HG02840 (cell line): ENCODE measurements around the gene DNAH1.
"Not testable (repeated sequence)": the region's sequence is repeated elsewhere in the genome, so short reads cannot be mapped to it uniquely, and the experiment has no call there.

Source experiments
- ATAC-seq: cut with Tn5 transposase; IDR thresholded peaks from one replicate; pipeline ENCODE4 v1.9.1; 2021; ENCODE audit warnings: mild to moderate bottlenecking, moderate library complexity, moderate number of reproducible peaks; ENCODE audit not compliant: unreplicated experiment, low FRiP score

The DNAH1 gene

DNA sequence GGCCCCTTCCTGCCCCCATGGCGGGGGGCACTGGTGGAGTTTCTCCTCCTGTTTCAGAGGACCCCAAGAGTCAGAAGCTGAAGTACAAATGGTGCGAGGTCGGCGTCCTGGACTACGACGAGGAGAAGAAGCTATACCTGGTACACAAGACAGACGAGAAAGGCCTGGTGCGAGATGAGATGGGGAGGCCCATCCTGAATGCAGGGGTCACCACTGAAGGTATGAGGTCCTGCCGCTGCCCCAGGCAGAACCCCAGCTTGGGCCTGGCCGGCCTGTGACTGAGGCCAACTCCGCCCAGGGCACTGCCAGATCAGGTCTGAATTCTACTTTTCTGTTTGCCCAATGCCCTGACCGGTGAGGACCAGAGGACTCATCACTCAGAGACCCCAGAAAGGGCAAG lies 15.0 kb downstream of the DNAH1 start:
- no peak for ATAC-seq

DNA sequence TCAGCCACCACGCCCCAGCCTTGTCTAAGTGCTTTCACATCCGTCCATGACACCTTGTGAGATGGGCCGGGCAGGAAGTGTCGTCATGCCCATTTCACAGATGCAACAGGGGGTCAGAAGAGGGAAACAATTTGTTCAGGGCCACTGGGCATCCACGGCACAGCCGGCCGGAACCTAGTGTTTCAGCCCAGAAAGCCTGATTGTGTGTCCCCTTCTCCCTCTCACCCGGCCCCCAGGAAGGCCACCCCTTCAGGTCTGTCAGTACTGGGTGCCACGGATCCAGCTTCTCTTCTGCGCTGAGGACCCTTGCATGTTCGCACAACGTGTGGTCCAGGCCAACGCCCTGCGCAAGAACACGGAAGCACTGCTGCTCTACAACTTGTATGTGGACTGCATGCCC lies 15.8 kb downstream of the DNAH1 start:
- no peak for ATAC-seq

DNA sequence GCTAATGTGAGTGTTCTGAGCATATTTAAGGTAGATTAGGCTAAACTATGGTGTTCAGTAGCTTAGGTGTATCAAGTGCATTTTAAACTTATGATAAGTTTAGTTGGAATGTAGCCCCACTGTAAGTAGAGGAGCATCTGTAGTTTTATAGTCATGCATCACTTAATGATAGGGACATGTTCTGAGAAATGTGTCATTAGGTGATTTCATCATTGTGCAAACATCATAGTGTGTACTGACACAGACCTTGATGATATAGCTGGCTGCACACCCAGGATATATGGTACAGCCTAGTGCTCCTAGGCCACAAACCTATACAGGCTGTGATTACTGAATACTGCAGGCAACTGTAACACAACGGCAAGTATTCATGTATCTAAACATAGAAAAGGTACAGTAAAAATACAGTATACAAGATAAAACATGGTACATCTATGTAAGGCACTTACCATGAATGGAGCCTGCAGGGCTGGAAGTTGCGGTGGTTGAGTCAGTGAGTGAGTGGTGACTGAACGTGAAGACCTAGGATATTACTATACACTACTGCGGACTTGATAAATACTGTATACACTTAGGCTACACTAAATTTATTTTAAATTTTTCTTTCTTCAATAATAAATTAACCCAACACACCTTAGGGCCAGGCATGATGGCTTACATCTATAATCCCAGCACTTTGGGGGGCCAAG lies 17.9 kb downstream of the DNAH1 start:
- no peak for ATAC-seq

DNA sequence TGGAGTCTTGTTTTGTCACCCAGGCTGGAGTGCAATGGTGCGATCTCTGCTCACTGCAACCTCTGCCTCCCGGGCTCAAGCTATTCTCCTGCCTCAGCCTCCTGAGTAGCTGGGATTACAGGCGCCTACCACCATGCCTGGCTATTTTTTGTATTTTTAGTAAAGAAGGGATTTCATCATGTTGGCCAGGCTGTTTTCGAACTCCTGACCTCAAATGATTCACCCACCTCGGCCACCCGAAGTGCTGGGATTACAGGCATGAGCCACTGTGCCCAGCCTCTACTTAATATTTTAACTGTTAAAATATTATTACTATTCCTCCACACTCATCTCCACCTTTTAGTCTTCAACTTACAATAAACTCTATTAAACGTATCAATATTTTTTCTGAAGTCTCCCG lies 22.0 kb downstream of the DNAH1 start:
- ATAC-seq: not testable (repeated sequence)

DNA sequence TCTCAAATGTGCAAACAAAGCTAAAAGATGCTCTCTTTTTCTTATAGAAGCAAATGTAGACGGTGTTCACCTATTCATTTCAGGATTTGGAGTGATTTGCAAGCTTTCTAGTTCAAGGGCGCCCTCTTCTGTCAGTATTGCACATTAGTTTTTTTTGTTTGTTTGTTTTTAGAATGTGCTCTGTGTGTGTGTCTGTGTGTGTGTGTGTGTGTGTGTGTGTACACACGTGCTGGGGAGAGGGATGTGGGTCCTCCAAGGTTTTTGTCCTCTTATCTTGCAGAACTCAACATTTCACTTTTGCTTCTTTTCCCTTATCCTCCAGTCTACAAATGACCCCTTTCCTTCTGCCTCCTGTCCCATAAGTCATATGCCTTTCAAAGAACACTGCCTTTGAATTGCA lies 23.5 kb downstream of the DNAH1 start:
- ATAC-seq: no peak

DNA sequence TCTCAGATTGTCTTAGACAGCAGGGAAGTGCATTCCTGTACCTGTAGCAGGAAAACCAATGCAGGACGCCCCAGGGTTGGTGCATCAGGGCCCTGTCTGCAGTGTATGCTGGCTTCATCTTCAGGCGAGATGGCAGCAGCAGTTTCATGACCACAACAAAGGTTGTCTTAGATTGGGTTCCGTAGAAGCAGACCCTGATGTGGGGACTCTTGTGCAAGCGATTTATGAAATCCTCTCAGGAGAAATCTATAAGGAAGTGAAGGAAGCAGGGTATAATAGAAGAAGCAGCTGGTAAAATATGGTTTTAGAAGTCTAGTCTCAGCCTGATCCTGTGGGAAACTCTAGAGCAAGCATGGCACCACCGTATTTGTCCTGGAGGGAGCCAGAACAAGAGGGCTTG lies 25.0 kb downstream of the DNAH1 start:
- no peak for ATAC-seq

DNA sequence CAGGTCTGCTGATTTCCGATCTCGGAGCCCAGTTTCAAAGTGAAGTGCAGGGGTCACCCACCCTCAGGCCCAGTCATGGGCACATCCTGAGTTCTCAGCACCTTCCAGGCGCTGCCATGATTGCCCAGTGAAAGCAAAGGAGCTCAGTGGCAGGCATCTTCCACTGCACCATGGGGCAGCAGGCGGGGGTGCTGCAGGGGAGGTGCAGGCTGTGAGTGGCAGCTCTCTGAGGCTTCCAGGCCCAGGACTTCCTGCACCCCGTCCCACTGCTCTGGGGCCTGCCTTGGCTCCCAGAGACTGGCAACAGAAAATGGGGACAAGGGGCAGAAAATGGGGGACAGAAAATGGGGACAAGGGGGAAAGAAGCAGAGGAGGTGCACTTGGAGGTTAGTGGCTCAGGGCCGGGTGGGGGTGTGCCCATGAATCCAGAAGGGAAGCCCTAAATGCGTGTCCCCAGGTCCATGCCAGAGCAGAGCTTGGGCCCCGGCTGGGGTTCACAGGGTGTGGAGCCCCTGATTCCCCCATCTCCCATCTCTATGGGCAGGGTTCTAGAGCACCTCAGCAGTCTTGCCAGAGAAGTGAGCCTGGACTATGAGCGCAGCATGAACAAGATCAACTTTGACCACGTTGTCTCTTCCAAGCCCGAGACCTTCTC lies 28.0 kb downstream of the DNAH1 start:
- ATAC-seq: no peak

DNA sequence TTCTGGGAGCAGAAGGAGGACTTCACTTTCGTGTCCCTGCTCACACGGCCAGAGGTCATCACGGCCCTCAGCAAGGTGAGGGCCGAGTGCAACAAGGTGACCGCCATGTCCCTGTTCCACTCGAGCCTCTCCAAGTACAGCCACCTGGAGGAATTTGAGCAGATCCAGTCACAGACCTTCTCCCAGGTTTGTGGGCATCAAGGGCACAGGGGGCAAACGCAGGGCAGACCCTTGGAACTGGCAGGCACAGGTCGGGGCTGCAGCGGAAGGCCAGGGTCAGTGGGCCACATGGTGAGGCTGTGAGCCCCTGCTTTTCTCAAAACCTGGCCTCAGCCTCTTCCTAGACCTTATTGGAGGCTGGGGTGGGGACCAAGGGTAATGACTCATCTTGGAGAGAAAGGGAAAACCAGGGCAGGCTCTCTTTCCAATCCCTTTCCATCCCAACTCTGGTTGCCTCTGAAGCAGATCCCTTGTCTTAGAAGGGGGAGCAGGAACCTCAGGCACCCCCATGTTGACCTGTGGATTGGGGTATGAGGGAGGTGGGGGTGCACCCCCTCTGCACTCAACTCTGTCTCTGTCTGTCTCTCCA lies 29.5 kb downstream of the DNAH1 start:
- no peak for ATAC-seq

DNA sequence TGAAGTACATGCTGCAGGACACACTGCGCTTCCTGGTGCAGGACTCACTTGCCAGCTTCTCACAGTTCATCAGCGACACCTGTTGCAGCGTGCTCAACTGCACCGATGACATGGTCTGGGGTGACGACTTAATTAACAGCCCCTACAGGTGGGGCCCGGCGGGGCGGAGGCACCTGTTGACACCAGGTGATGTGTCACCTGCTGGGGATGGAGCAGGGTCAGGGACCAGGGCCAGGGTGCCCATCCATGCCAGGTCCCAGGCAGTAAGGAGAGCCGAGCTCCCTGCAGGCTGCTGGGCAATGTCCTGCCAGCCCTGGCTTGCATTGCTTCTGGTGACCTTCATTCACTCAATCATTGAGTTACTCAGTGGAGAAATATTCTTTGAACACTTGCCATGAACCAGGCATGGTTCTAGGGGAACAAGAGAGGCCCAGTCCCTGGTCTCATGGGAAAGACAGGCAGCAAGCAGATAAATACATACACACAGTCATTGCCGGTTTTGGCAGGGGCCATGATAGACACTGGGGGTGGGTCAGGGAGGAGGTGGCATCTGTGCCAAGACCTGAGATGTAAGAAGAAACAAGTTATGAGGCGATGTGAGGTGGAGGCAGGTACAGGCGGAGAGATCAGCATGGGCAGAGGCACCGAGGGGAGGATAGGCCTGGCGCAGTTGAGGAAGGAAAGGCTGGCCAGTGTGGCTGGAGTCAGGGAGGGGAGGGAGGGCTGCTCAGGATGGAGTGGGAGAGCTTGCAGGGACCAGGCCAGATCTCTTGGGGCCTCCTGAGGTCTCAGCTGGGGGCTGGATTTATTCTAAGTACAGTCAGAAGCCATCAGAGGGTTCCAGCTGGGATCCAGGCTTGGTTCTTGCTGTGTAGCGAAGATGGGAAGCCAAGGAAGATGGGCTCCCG lies 30.8 kb downstream of the DNAH1 start:
- no peak for ATAC-seq

DNA sequence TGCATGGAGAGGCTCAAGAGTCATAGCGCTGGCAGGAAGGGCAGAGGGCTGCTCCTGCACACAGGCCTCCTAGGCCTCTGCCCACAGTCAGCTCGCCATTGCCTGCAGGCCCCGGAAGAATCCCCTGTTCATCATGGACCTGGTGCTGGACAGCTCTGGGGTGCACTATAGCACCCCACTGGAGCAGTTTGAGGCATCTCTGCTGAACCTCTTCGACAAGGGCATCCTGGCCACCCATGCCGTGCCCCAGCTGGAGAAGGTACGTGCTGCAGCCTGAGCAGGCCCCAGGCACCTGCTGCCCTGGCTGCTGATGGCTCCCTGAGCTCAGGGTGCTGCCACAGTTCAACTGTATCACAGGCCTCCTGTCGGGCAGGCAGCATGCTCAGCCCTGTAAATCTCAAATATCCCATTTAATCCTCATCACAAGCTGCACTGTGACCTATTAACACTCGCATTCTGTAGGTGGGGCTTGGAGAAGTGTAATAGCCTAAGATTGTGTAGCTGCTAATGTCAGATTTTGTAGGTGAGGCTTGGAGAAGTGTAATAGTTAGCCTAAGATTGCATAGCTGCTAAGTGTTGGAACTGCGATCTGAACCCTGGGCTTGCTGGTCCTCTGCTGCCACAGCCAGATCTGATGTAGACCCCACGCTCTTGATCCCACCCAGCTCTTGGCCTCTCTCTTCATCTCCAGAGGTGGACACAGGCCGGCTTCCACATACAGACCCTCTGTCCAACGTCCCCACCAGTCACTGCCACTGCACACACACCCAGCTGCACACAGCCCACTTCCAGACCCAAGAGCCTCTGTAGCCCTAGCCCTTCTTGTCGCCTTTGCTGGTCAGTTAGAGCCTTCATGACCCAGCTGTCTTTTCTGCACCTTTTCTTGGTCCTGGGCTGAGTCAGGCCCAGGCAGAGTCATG lies 31.9 kb downstream of the DNAH1 start:
- no peak for ATAC-seq

DNA sequence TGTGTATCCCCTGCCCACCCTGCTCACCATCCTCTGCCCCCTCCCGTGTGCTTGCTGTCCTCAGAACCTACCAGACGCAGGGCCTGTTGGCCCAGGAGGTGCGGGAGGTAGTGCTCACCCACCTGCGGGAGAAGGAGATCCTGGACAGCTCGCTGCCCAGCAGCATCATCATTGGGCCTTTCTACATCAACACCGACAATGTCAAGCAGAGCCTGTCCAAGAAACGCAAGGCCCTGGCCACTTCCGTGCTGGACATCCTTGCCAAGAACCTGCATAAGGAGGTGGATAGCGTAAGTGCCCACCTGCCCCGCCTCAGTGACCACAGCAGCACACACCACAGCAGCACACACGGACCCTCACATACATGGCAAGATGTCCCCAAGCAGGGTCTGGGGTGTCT lies 33.0 kb downstream of the DNAH1 start:
- no peak for ATAC-seq

DNA sequence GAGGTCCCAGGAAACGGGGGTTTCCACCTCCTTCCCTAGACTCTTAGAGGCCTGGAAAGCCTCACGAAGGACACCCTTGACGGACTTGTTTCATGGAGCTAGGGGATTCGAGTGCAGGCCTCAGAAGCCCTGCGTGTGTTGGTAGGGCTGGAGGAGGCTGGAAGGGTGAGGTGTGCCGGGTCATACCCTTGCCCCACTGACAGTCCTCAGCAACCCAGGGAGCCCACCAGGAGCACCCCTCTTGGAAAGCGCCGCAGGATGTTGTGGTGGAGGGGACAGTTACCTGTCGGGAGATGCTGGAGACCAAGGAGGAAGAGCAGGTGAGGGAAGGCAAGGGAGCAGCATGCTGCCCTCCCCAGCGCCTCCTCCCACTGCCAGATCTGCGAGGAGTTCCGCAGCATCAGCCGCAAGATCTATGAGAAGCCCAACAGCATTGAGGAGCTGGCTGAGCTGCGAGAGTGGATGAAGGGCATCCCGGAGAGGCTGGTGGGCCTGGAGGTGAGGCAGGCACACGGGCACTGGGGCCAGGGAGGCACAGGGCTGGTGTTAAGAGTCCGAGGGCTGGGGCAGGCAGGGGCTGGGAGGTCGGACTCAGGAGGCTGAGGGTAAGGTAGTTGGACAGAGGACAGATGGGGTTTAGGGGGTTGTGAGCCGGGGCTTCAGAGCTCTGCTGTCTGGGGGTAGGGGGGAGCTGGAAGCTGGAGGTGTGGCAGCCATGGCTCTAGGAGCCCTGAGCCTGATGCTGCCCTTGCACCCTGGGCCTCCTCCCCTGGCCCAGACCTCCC lies 33.7 kb downstream of the DNAH1 start:
- ATAC-seq: no peak

DNA sequence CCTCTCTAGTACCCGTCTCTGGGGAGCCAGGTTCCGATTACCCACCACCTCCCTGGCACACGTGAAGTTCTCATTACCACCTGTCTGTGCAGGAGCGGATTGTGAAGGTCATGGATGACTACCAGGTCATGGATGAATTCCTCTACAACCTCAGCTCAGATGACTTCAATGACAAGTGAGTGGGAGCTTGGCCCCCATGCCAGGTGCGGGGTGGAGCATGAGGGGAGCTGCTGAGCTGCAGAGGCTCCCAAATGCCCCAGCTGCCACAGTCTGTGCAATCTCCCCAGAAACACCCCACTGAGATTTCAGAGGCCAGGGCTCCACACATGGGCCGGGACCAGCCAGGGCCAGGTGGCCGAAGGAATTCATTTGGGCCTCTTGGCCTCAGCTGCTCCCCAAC lies 34.3 kb downstream of the DNAH1 start:
- ATAC-seq: no peak

DNA sequence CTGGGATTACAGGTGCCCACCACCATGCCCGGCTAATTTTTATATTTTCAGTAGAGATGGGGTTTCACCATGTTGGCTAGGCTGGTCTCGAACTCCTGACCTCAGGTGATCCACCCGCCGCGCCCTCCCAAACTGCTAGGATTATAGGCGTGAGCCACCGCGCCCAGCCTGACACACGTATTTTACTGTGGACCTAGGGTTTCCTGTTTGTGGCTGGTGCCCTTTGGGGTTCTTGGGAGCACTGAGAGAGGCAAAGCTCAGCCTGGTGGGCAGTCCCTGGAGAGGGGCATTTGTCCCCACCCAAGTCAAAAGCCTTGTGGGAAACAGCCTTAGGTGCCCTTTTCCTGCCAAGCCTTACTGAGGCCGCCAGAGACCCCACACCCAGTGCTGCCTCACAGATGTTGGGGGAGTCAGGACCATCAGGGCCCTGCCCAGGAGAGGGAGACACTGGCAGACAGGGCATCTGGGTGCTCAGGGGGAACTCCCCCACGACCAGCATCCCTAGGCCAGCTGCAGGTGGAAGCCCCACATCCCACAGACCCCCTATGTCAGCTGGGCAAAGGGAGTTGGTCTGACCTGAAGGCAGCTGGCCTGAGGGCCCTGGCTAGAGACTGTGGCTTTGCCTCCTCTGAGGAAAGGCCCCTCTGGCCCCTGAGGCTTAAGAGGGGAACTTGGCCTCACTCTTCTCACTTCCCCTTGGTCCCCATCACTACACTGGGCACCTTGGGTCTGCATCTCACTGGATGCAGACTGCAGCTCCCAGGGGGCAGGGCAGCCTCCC lies 35.1 kb downstream of the DNAH1 start:
- ATAC-seq: no peak

DNA sequence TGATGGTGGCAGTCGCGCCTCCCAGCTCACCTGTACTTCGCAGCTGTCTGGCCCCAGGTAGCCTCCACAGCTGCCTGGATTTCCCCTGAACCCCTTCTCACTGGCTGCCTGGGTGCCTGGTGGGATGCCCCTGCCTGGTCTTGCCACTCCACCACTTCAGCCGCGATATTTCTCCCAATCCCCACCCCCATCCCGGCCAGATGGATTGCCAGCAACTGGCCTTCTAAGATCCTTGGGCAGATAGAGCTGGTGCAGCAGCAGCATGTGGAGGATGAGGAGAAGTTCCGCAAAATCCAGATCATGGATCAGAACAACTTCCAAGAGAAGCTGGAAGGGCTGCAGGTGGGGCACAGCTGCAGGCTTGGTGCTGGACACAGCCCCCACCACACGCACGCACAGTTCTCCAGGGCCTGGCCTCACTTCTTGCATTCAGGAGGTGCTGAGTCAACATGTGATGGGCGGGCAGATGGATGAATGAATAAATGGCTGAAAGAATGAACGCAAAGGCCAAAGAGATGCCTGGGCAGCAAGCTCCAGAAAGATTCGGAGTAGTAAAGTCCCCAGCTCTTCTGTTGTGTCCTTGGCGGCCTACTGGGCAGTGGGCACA lies 35.7 kb downstream of the DNAH1 start:
- no peak for ATAC-seq

DNA sequence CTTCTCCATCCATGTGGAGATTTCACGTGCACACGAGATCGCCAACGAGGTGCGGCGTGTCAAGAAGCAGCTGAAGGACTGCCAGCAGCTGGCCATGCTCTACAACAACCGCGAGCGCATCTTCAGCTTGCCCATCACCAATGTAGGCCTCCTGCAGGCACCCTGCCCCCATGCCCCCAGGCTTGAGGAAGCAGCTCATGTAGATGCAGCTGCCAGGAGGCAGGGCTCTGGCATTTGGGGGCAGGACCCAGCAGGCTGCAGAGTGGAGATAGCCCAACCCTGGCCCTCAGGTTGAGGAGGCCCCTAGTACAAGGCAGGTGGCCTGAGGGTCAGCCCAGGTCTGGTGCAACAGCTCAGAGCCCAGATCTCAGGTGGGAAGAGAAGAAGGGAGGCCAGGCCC lies 36.4 kb downstream of the DNAH1 start:
- no peak for ATAC-seq

DNA sequence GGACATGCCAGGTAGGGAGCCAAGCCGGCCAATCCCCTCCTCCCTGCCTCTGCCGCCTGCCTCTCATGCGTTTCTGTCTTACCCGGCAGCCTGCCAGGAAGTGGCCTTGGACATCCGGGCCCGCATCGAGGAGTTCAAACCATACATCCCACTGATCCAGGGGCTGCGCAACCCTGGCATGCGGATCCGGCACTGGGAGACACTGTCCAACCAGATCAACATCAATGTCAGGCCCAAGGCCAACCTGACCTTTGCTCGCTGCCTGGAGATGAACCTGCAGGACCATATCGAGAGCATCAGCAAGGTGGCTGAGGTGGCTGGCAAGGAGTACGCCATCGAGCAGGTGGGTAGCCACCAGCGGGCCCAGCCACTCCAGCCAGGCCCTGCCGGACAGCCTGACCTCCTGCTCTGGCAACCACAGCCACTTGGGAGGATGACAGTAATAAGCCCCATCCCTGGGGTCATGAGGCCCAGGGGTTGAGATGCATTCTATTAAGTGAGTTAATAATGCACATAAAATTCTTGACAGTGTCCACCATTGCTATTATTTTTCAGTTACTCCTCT lies 37.3 kb downstream of the DNAH1 start:
- ATAC-seq: no peak

DNA sequence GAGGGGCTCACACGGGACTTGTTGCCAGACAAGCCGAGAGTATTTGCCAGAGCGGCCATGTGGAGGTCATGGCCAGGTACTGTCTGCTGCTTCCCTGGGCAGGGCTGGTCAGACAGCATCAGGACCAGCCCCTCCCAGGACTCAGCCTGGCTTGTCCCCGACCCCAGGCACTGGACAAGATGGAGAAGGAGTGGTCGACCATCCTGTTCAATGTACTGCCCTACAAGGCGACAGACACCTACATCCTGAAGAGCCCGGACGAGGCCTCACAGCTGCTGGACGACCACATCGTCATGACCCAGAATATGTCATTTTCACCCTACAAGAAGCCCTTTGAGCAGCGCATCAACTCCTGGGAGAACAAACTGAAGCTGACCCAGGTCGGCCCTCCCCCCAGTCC lies 38.6 kb downstream of the DNAH1 start:
- no peak for ATAC-seq
